Measurements from ENCODE around the gene TBC1D4.

DNA sequence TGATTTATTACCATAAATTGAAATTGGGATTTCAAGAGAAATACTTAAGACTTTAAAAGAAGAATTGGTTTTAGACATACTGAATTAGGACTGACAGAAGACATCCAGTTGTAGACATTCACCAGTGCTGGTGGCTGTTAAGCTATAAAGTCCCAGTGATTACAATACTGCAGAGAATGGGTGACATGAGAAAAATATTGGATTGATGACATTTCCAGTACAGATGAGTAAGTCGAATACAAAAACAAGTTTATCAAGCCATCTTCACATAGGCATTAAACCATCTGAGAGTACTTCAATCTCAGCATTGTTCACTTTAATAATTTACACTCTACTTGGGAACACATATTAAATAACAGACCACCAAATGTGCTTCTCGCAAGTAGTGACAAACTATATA lies 66.8 kb downstream of the TBC1D4 start:
- TF ChIP-seq EZH2phosphoT487 (IDR thresholded peaks at IDR 0.05; ENCODE audit: insufficient read depth, low read depth) (no peak), EZH2 (IDR thresholded peaks at IDR 0.05; ENCODE audit: insufficient read depth, poor library complexity, severe bottlenecking) (no peak)

Measured in GM23248 (cell line).